Liver (tissue), 9 donors: ENCODE data around the gene SSNA1. TPM values are rescaled to one million over a fixed set of nuclear protein-coding genes. Genes with fewer than 3 reads are reported as not detected.

Source experiments
- DNase-seq: peaks from one replicate; pipeline ENCODE4 v3.0.0-alpha.2; 2017; ENCODE audit warnings: low spot score
- H3K27ac ChIP-seq, 2 donors: one replicate each; pipeline ENCODE4 v1.7.0; 2013; ENCODE audit warnings: inconsistent platforms in 2 of 2, low read length in 2 of 2, control low read depth in 1 of 2, low read depth in 1 of 2, mild to moderate bottlenecking in 1 of 2
- H3K27me3 ChIP-seq, 4 donors: one replicate each; pipeline versions ENCODE4 v1.6.1 to v1.7.0; 2013; ENCODE audit warnings: low read length in 3 of 4, inconsistent platforms in 1 of 4, mild to moderate bottlenecking in 1 of 4, moderate library complexity in 1 of 4; ENCODE audit not compliant: control insufficient read depth in 4 of 4, insufficient read depth in 4 of 4
- H3K36me3 ChIP-seq, 4 donors: one replicate each; pipeline versions ENCODE4 v1.6.1 to v1.7.0; 2013; ENCODE audit warnings: low read length in 3 of 4, mild to moderate bottlenecking in 3 of 4, low read depth in 1 of 4, moderate library complexity in 1 of 4; ENCODE audit not compliant: control insufficient read depth in 4 of 4, insufficient read depth in 3 of 4
- H3K4me1 ChIP-seq, 4 donors: one replicate each; pipeline versions ENCODE4 v1.6.1 to v1.7.0; 2013; ENCODE audit warnings: low read length in 3 of 4, mild to moderate bottlenecking in 3 of 4, moderate library complexity in 1 of 4; ENCODE audit not compliant: control insufficient read depth in 4 of 4, insufficient read depth in 4 of 4
- H3K4me3 ChIP-seq, 3 donors: one replicate each; pipeline versions ENCODE4 v1.6.1 to v1.7.0; 2013; ENCODE audit warnings: low read length in 3 of 3, control low read depth in 1 of 3, low read depth in 1 of 3, mild to moderate bottlenecking in 1 of 3
- H3K9ac ChIP-seq, 2 donors: one replicate each; pipeline ENCODE4 v1.7.0; 2013; ENCODE audit warnings: low read length in 2 of 2, mild to moderate bottlenecking in 2 of 2, moderate library complexity in 2 of 2, control low read depth in 1 of 2, low read depth in 1 of 2
- H3K9me3 ChIP-seq, 4 donors: one replicate each; pipeline versions ENCODE4 v1.6.1 to v1.7.0; 2013; ENCODE audit warnings: low read length in 3 of 4; ENCODE audit not compliant: control insufficient read depth in 4 of 4
- EGR1 ChIP-seq, 2 donors: IDR thresholded peaks; 2 replicates each; pipeline ENCODE4 v1.6.1; 2016 to 2018; ENCODE audit warnings: antibody characterized with exemption in 2 of 2, low read depth in 2 of 2
- FOXA2 ChIP-seq: IDR thresholded peaks from 2 replicates; pipeline ENCODE4 v1.6.1; 2016; ENCODE audit warnings: antibody characterized with exemption
- GABPA ChIP-seq, 2 donors: IDR thresholded peaks in 1 of 2; conservative IDR thresholded peaks in 1 of 2; 2 replicates each; pipeline ENCODE4 v1.6.1; 2016; ENCODE audit warnings: antibody characterized with exemption in 2 of 2, mild to moderate bottlenecking in 1 of 2, moderate library complexity in 1 of 2
- HNF4A ChIP-seq, 2 donors: conservative IDR thresholded peaks; 2 replicates each; pipeline ENCODE4 v1.6.1; 2016; ENCODE audit warnings: antibody characterized with exemption in 2 of 2, mild to moderate bottlenecking in 2 of 2
- JUND ChIP-seq, 2 donors: IDR thresholded peaks; 2 replicates each; pipeline ENCODE4 v1.6.1; 2016; ENCODE audit warnings: antibody characterized with exemption in 2 of 2
- RAD21 ChIP-seq, 2 donors: IDR thresholded peaks; 2 replicates each; pipeline ENCODE4 v1.6.1; 2016; ENCODE audit warnings: antibody characterized with exemption in 2 of 2, mild to moderate bottlenecking in 2 of 2
- RXRA ChIP-seq, 2 donors: IDR thresholded peaks; 2 replicates each; pipeline ENCODE4 v1.6.1; 2017 to 2018; ENCODE audit warnings: antibody characterized with exemption in 2 of 2, mild to moderate bottlenecking in 1 of 2
- WGBS: extraction: QIAGEN DNeasy Blood & Tissue Kit; methylation state at CpG from one replicate; pipeline ENCODE4 v1.1.7; 2013; 5-methylcytosine and 5-hydroxymethylcytosine counted together
- polyA plus RNA-seq, 2 donors: library from polyadenylated mRNA; stranded (reverse) in 1 of 2; unstranded in 1 of 2; fragments of 200-250 nt in 1 of 2; fragments of >200 nt in 1 of 2; fragmentation: Nextera tagmentation in 1 of 2; extraction: Ambion mirVana in 1 of 2; gene quantifications; one replicate each; pipeline versions ENCODE4 v1.2.1 to v1.2.3, GENCODE V29; 2013 to 2015
- total RNA-seq, 2 donors: library from RNA; depleted of rRNA; stranded (reverse); fragments of >200 nt; gene quantifications; one replicate each; pipeline ENCODE4 v1.2.3, GENCODE V29; 2014
- TF ChIP-seq, protein P1 (sequence below): IDR thresholded peaks from 2 replicates; pipeline ENCODE4 v1.6.1; 2016; ENCODE audit warnings: antibody characterized with exemption
- TF ChIP-seq, protein P2 (sequence below): fragments of 150-350 bp; IDR thresholded peaks from 2 replicates; pipeline ENCODE4 v1.5.1; 2017; ENCODE audit warnings: improper control_type of control experiment, low read depth, low read length; ENCODE audit not compliant: missing input control
- TF ChIP-seq, protein P3 (sequence below): IDR thresholded peaks from 2 replicates; pipeline ENCODE4 v1.6.1; 2016; ENCODE audit warnings: antibody characterized with exemption, mild to moderate bottlenecking
- TF ChIP-seq, protein P4 (sequence below): IDR thresholded peaks from 2 replicates; pipeline ENCODE4 v1.6.1; 2016; ENCODE audit warnings: antibody characterized with exemption
- TF ChIP-seq, protein P5 (sequence below): IDR thresholded peaks from 2 replicates; pipeline ENCODE4 v1.6.1; 2016; ENCODE audit warnings: antibody characterized with exemption
- donor health status: healthy.
- donor health status: healthy.
- donor health status: healthy.
- donor health status: healthy.
- donor health status: healthy.

SSNA1 gene
- total and polyA plus RNA-seq, 4 donors = 29.8 to 44.2 (median 40.3) TPM

DNA sequence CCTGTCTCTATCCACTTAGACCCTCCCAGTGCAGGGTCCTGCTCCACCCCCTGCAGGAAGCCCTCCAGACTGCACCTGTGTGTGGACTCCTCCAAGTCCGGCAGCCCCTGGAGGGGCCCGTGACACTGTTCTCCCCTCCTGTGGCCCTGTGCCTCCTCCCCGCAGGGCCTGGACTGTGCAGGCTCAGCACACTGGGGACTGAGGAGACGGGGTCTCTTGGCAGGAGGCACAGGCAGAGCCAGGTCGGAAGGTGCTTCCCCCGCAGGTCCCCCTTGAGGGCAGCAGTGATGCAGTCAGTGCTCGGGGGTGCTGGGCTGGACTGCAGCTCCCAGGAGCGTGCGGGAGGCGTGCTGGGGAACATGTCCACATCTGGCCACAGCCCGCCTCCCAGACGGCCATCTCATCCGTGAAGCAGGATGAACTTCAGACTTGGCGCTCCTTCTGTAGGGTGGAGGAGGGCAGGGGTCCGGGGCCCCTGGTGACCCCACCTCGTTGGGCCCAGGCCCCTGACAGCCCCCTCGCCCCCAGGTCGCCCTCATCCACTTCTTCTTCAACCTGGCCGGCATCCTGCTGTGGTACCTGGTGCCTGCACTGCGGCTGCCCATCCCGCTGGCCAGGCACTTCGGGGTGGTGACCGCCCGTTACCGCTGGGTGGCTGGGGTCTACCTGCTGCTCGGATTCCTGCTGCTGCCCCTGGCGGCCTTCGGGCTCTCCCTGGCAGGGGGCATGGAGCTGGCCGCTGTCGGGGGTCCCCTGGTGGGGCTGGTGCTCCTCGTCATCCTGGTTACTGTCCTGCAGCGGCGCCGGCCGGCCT, 47.2 kb downstream of the SSNA1 start:
- peaks cover 5 to 26% (median 8%) of the 10 kb centered on the region in 4 donors for H3K4me1 ChIP-seq
- H3K36me3 ChIP-seq = no peaks in the 10 kb centered on the region

DNA sequence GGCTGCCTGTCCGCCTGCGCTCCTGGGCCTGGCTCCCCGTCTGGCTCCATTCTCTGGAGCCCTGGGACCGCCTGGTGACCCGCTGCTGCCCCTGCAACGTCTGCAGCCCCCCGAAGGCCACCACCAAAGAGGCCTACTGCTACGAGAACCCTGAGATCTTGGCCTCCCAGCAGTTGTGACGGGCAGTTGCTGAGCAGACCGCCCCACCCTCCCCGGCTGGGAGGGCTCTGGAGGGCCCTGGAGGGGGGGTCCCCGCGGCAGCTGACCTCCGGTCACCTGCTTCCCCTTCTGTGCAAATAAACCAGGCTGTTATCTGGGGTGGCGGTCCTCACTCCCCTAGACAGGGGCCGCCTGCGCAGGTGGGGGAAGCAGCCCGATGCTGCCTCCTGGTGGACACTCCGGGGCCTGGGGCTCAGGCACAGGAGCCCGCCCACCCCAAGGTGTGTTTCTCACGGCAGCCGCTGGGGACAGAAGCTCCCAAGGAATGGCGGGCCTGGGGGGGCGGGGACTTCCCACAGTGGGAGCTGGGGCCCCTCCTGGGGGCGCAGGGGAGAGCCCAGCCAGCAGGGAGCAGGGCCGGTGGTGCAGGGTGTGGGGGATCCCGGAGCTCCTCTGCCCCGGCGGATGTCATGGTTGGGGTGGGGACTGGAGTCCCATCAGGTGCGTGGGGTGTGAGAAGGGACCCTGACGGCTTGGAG, 47.9 kb downstream of the SSNA1 start:
- Histone ChIP-seq H3K27ac (no peak overlapping the region), H3K4me1 (peaks cover 5 to 26% (median 8%) of the 10 kb centered on the region in 4 donors), H3K4me3 (no peak overlapping the region), H3K9ac (no peak overlapping the region), H3K36me3 (no peaks in the 10 kb centered on the region), H3K9me3 (no peaks in the 10 kb centered on the region), H3K27me3 (no peaks in the 10 kb centered on the region)
- TF ChIP-seq, protein P1, sequence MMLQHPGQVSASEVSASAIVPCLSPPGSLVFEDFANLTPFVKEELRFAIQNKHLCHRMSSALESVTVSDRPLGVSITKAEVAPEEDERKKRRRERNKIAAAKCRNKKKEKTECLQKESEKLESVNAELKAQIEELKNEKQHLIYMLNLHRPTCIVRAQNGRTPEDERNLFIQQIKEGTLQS = no peak
- no peak for TF ChIP-seq JUND (IDR thresholded peaks at IDR 0.05)
- peak; percentile 89 to 93 for TF ChIP-seq RAD21 (IDR thresholded peaks at IDR 0.05)
- TF ChIP-seq, protein P2, sequence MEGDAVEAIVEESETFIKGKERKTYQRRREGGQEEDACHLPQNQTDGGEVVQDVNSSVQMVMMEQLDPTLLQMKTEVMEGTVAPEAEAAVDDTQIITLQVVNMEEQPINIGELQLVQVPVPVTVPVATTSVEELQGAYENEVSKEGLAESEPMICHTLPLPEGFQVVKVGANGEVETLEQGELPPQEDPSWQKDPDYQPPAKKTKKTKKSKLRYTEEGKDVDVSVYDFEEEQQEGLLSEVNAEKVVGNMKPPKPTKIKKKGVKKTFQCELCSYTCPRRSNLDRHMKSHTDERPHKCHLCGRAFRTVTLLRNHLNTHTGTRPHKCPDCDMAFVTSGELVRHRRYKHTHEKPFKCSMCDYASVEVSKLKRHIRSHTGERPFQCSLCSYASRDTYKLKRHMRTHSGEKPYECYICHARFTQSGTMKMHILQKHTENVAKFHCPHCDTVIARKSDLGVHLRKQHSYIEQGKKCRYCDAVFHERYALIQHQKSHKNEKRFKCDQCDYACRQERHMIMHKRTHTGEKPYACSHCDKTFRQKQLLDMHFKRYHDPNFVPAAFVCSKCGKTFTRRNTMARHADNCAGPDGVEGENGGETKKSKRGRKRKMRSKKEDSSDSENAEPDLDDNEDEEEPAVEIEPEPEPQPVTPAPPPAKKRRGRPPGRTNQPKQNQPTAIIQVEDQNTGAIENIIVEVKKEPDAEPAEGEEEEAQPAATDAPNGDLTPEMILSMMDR = peak; percentile 100
- WGBS = 13% methylated on average over 31 of the region's 31 CpGs
- peak; percentile 92 for DNase-seq

More for the DNA sequence above, 47.2 kb downstream of the SSNA1 start:
- Histone ChIP-seq H3K9ac (no peak overlapping the region), H3K9me3 (no peaks in the 10 kb centered on the region), H3K4me3 (no peak overlapping the region), H3K27ac (no peak overlapping the region), H3K27me3 (no peaks in the 10 kb centered on the region)
- WGBS = 63% methylated on average over 35 of the region's 35 CpGs
- DNase-seq = no peak
- TF ChIP-seq GABPA (IDR thresholded peaks at IDR 0.05 in 1 of 2, conservative IDR thresholded peaks at IDR 0.05 in 1 of 2) (no peak), FOXA2 (no peak), JUND (IDR thresholded peaks at IDR 0.05) (no peak), RAD21 (IDR thresholded peaks at IDR 0.05) (no peak), EGR1 (IDR thresholded peaks at IDR 0.05; ENCODE audit: low read depth in 2 of 2) (no peak), RXRA (IDR thresholded peaks at IDR 0.05) (no peak), HNF4A (conservative IDR thresholded peaks at IDR 0.05) (no peak)
- TF ChIP-seq, protein P1 = no peak
- TF ChIP-seq, protein P3, sequence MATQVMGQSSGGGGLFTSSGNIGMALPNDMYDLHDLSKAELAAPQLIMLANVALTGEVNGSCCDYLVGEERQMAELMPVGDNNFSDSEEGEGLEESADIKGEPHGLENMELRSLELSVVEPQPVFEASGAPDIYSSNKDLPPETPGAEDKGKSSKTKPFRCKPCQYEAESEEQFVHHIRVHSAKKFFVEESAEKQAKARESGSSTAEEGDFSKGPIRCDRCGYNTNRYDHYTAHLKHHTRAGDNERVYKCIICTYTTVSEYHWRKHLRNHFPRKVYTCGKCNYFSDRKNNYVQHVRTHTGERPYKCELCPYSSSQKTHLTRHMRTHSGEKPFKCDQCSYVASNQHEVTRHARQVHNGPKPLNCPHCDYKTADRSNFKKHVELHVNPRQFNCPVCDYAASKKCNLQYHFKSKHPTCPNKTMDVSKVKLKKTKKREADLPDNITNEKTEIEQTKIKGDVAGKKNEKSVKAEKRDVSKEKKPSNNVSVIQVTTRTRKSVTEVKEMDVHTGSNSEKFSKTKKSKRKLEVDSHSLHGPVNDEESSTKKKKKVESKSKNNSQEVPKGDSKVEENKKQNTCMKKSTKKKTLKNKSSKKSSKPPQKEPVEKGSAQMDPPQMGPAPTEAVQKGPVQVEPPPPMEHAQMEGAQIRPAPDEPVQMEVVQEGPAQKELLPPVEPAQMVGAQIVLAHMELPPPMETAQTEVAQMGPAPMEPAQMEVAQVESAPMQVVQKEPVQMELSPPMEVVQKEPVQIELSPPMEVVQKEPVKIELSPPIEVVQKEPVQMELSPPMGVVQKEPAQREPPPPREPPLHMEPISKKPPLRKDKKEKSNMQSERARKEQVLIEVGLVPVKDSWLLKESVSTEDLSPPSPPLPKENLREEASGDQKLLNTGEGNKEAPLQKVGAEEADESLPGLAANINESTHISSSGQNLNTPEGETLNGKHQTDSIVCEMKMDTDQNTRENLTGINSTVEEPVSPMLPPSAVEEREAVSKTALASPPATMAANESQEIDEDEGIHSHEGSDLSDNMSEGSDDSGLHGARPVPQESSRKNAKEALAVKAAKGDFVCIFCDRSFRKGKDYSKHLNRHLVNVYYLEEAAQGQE = no peak
- TF ChIP-seq, protein P4, sequence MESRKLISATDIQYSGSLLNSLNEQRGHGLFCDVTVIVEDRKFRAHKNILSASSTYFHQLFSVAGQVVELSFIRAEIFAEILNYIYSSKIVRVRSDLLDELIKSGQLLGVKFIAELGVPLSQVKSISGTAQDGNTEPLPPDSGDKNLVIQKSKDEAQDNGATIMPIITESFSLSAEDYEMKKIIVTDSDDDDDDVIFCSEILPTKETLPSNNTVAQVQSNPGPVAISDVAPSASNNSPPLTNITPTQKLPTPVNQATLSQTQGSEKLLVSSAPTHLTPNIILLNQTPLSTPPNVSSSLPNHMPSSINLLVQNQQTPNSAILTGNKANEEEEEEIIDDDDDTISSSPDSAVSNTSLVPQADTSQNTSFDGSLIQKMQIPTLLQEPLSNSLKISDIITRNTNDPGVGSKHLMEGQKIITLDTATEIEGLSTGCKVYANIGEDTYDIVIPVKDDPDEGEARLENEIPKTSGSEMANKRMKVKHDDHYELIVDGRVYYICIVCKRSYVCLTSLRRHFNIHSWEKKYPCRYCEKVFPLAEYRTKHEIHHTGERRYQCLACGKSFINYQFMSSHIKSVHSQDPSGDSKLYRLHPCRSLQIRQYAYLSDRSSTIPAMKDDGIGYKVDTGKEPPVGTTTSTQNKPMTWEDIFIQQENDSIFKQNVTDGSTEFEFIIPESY = no peak
- TF ChIP-seq, protein P5, sequence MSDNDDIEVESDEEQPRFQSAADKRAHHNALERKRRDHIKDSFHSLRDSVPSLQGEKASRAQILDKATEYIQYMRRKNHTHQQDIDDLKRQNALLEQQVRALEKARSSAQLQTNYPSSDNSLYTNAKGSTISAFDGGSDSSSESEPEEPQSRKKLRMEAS = no peak
